Esophagus squamous epithelium (tissue), 5 donors: ENCODE data around the gene PACS2. TPM values are rescaled to one million over a fixed set of nuclear protein-coding genes. Genes with fewer than 3 reads are reported as not detected.
"Not testable (repeated sequence)": the region's sequence is repeated elsewhere in the genome, so short reads cannot be mapped to it uniquely, and the experiment has no call there.

Experiments used
- DNase-seq: peaks from one replicate; lab custom pipeline; 2025; lab: John Stamatoyannopoulos, UW
- H3K27ac ChIP-seq, 4 donors: fragments of 200-600 bp; sonication (generic); one replicate each; pipeline ENCODE4 v1.5.1; 2016 to 2019; ENCODE audit warnings: mild to moderate bottlenecking in 1 of 4
- H3K27me3 ChIP-seq, 4 donors: fragments of 200-600 bp; sonication (generic); 1 replicate in 3 of 4; 2 replicates in 1 of 4; pipeline versions ENCODE4 v1.5.1 to v1.6.0; 2017 to 2021; ENCODE audit warnings: antibody characterized with exemption in 1 of 4
- H3K36me3 ChIP-seq, 3 donors: fragments of 200-600 bp; sonication (generic); one replicate each; pipeline ENCODE4 v1.5.1; 2016 to 2019
- H3K4me1 ChIP-seq, 3 donors: fragments of 200-600 bp; sonication (generic); one replicate each; pipeline ENCODE4 v1.5.1; 2017 to 2019
- H3K4me3 ChIP-seq, 4 donors: fragments of 200-600 bp; sonication (generic); 1 replicate in 3 of 4; 2 replicates in 1 of 4; pipeline ENCODE4 v1.5.1; 2016 to 2019; ENCODE audit warnings: mild to moderate bottlenecking in 2 of 4, moderate library complexity in 1 of 4
- H3K9me3 ChIP-seq, 3 donors: fragments of 200-600 bp; sonication (generic); one replicate each; pipeline ENCODE4 v1.5.1; 2016 to 2019
- CTCF ChIP-seq, 6 experiments: fragments of 450-650 bp in 4 of 6; fragments of 200-600 bp in 2 of 6; sonication (generic) in 2 of 6; IDR thresholded peaks; one replicate each; pipeline ENCODE4 v1.5.1; 2016 to 2019; ENCODE audit warnings: antibody characterized with exemption in 6 of 6, mild to moderate bottlenecking in 4 of 6, moderate library complexity in 4 of 6
- POLR2A ChIP-seq, 4 donors: fragments of 450-650 bp; IDR thresholded peaks; one replicate each; pipeline ENCODE4 v1.6.1; 2017; ENCODE audit warnings: antibody characterized with exemption in 4 of 4, mild to moderate bottlenecking in 4 of 4, moderate library complexity in 3 of 4
- WGBS, 2 donors: methylation state at CpG; one replicate each; pipeline ENCODE4 v1.1.5; 2018; 5-methylcytosine and 5-hydroxymethylcytosine counted together
- intact Hi-C: fragments of 100-400 bp; cut with DNase I; formaldehyde crosslinking; loops from one replicate; pipeline ENCODE4 v1.15.0; 2022
- total RNA-seq, 4 donors: library from RNA; depleted of rRNA; stranded (reverse); fragments of >200 nt; gene quantifications; one replicate each; pipeline ENCODE4 v1.1.0, GENCODE V29; 2016
- donor health status: DM: yes; HTN: yes; CAD: no.

The PACS2 gene
- total RNA-seq, 4 donors from 2014 or later = 20.2 to 42.3 (median 30.9) TPM

GRCh38 chr14:105300542-105301102 lies 13.9 kb upstream of the PACS2 start, which contains the start of gene BRF1:
TSS of gene BRF1 (minus strand) at chr14:105301001. CDS start at chr14:105300629, 372 bp downstream.
- Histone ChIP-seq H3K4me1 (peaks cover 11 to 57% (median 13%) of the 10 kb centered on the region in 3 donors), H3K4me3 (peak within 1 kb of the TSS; percentile 74 to 86 (median 82)), H3K27ac (peak within 1 kb of the TSS; percentile 89 to 99 (median 97)), H3K27me3 (no peaks in the 10 kb centered on the region), H3K9me3 (no peaks in the 10 kb centered on the region), H3K36me3 (no peaks in the 10 kb centered on the region)
- TF ChIP-seq CTCF (IDR thresholded peaks at IDR 0.05) (peak in 2 of 6 experiments; percentile 11 to 12), POLR2A (IDR thresholded peaks at IDR 0.05) (peak in 2 of 4 donors; percentile 67 to 73)
- WGBS, 2 donors = 0% methylated on average over 22 of the region's 90 CpGs; no CpG with 5 or more reads in 1 of the 2 donors
- intact Hi-C loops = no loop called here
- peak; percentile 70 for DNase-seq

DNA sequence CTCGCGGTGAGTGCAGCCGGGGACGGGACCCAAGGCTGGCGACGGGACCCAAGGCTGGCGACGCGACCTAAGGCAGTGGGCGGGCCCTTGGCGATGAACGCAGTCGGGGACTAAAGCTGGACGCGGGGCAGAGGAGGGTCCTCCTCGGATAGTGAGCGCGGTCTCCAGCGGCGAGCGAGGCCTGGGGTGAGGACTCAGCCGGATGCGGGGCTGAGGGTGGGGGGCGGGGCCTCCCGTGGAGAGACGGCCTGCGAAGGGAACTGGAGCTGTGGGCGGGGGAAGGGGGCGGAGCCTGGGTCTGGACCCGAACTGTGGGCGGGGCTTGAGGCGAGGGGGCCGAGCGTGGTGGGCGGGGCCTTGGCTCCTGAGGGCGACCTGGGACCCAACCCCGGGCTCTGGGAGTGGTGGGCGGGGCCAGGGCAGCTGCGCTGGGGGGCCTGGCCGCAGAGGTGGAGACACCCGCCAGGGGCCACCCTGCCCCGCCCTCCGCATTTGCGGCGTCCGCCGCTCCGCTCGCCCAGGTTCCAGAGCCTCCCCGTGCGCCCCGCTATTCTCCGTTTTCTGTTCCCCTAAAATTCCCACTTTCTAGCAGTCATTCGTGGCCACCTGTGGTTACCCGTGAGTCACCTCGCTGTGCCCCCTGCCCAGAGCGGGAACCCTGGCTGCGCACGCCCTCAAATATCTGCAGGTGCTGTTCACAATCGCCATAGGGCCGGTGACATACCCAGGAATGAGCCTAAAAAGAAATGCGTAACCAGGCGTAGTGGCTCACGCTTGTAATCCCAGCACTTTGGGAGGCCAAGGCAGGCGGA lies 13.2 kb upstream of the PACS2 start:
- intact Hi-C loops = no loop called here
- H3K27ac ChIP-seq = peak overlapping the region; percentile 89 to 99 (median 97)
- no peaks in the 10 kb centered on the region for H3K27me3 ChIP-seq
- peak overlapping the region; percentile 74 to 86 (median 82) for H3K4me3 ChIP-seq
- peak in 1 of 4 donors; percentile 61 for TF ChIP-seq POLR2A (IDR thresholded peaks at IDR 0.05)
- no peak for TF ChIP-seq CTCF (IDR thresholded peaks at IDR 0.05)
- H3K9me3 ChIP-seq = no peaks in the 10 kb centered on the region
- peak; percentile 76 for DNase-seq
- H3K36me3 ChIP-seq = no peaks in the 10 kb centered on the region
- WGBS, 2 donors = 0 to 8% methylated on average over 10 to 27 of the region's 65 CpGs
- H3K4me1 ChIP-seq = peaks cover 11 to 61% (median 13%) of the 10 kb centered on the region in 3 donors

DNA sequence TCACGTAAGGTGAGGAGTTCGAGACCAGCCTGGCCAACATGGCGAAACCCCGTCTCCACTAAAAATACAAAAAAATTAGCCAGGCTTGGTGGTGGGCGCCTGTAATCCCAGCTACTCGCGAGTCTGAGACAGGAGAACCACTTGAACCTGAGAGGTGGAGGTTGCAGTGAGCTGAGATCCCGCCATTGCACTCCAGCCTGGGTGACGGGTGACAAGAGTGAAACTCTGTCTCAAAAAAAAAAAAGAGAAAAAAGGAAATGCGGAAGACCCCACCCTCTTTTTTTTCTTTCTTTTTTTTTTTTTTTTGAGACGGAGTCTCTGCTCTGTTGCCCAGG lies 12.7 kb upstream of the PACS2 start:
- peaks cover 11 to 61% (median 13%) of the 10 kb centered on the region in 3 donors for H3K4me1 ChIP-seq
- H3K36me3 ChIP-seq, H3K9me3 ChIP-seq, intact Hi-C loops, DNase-seq, H3K27me3 ChIP-seq: not testable (repeated sequence)
- WGBS, 2 donors = 75 to 79% methylated on average over 9 to 11 of the region's 11 CpGs
- H3K4me3 ChIP-seq = peak overlapping the region; percentile 74 to 86 (median 82)
- H3K27ac ChIP-seq = peak overlapping the region; percentile 89 to 99 (median 97)

DNA sequence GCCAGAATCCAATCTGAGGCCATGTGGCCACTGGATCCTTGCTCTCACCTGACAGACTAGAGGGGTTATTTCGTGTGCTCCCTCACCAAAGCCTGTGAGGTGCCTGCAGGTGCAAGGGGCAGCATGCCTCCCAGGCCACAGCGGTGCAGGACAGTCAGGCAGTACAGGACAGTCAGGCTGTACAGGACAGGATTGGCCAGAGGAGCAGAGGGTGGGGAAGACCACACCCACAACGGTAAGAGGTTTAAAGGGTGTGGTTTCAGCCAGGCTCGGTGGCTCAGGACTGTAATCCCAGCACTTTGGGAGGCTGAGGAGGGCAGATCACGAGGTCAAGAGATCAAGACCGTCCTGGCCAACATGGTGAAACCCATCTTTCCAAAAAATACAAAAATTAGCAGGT lies 10.6 kb upstream of the PACS2 start:
- DNase-seq = no peak
- Histone ChIP-seq H3K4me3 (no peak overlapping the region), H3K4me1 (peaks cover 10 to 53% (median 11%) of the 10 kb centered on the region in 3 donors), H3K9me3 (no peaks in the 10 kb centered on the region), H3K27ac (peak overlapping the region in 2 of 4 donors; percentile 8 to 40), H3K27me3 (no peaks in the 10 kb centered on the region), H3K36me3 (no peaks in the 10 kb centered on the region)
- 49 to 55% methylated on average over 5 to 6 of the region's 6 CpGs for WGBS, 2 donors
- TF ChIP-seq POLR2A (IDR thresholded peaks at IDR 0.05) = no peak
- TF ChIP-seq CTCF (IDR thresholded peaks at IDR 0.05) = no peak
- intact Hi-C loops = no loop called here

- Histone ChIP-seq H3K9me3 (no peaks in the 10 kb centered on the region), H3K27me3 (no peaks in the 10 kb centered on the region), H3K4me3 (no peak overlapping the region), H3K27ac (no peak overlapping the region), H3K36me3 (no peaks in the 10 kb centered on the region), H3K4me1 (peaks cover 3 to 47% (median 5%) of the 10 kb centered on the region in 3 donors)
- 74 to 82% methylated on average over 9 of the region's 9 CpGs for WGBS, 2 donors
- intact Hi-C loops = no loop called here
- TF ChIP-seq CTCF (IDR thresholded peaks at IDR 0.05) = no peak
- DNase-seq = no peak
Observed at GRCh38 chr14:105304565-105304964, 10.0 kb upstream of the PACS2 start.
